GM12878 (cell line): Measurements from ENCODE around the gene CLSTN2. TPM values are rescaled to one million over a fixed set of nuclear protein-coding genes. Genes with fewer than 3 reads are reported as not detected.

Source experiments
- ATF7 ChIP-seq: fragments of 450-650 bp; IDR thresholded peaks from 2 replicates; pipeline ENCODE4 v1.6.1; 2016; ENCODE audit warnings: low read depth, mild to moderate bottlenecking
- BCLAF1 ChIP-seq: fragments of 450-650 bp; IDR thresholded peaks from 2 replicates; pipeline ENCODE4 v1.6.1; 2017; ENCODE audit warnings: antibody characterized with exemption, mild to moderate bottlenecking, moderate library complexity
- CEBPZ ChIP-seq: fragments of 150-350 bp; IDR thresholded peaks from 2 replicates; pipeline ENCODE4 v1.6.1; 2016; ENCODE audit warnings: low read depth, low read length
- CUX1 ChIP-seq: IDR thresholded peaks from 2 replicates; pipeline ENCODE4 v1.6.1; 2012; ENCODE audit warnings: improper control_type of control experiment, low read depth, low read length; ENCODE audit not compliant: insufficient replicate concordance
- EZH2 ChIP-seq: IDR thresholded peaks from 2 replicates; pipeline ENCODE4 v1.6.1; 2012; ENCODE audit warnings: low read depth, mild to moderate bottlenecking, control low read depth, inconsistent platforms, low read length, borderline replicate concordance; ENCODE audit not compliant: control insufficient read depth
- FOS ChIP-seq: IDR thresholded peaks from 3 replicates; pipeline ENCODE4 v1.6.1; 2011; ENCODE audit warnings: borderline replicate concordance; ENCODE audit not compliant: insufficient read length; ENCODE audit errors: extremely low read depth
- KAT2A ChIP-seq: conservative IDR thresholded peaks from 2 replicates; pipeline ENCODE4 v1.6.1; 2011; ENCODE audit warnings: low read depth, low read length; ENCODE audit not compliant: control insufficient read depth
- MEF2B ChIP-seq: fragments of 450-650 bp; IDR thresholded peaks from 2 replicates; pipeline ENCODE4 v1.6.1; 2018; ENCODE audit warnings: mild to moderate bottlenecking, moderate library complexity; ENCODE audit not compliant: partially characterized antibody, poor library complexity, severe bottlenecking
- NR2C1 ChIP-seq: fragments of 450-650 bp; IDR thresholded peaks from 2 replicates; pipeline ENCODE4 v1.6.1; 2017; ENCODE audit warnings: antibody characterized with exemption, mild to moderate bottlenecking, moderate library complexity
- REST ChIP-seq: IDR thresholded peaks from 2 replicates; pipeline ENCODE4 v1.6.1; 2012; ENCODE audit warnings: mild to moderate bottlenecking, low read depth, low read length
- SMAD5 ChIP-seq: IDR thresholded peaks from 2 replicates; pipeline ENCODE4 v1.6.1; 2016; ENCODE audit warnings: antibody characterized with exemption, low read depth
- ZNF217 ChIP-seq: fragments of 450-650 bp; IDR thresholded peaks from 2 replicates; pipeline ENCODE4 v1.6.1; 2017; ENCODE audit warnings: antibody characterized with exemption, mild to moderate bottlenecking
- ZZZ3 ChIP-seq: IDR thresholded peaks from 2 replicates; pipeline ENCODE4 v1.6.1; 2011; ENCODE audit warnings: low read depth; ENCODE audit not compliant: control insufficient read depth, insufficient read length
- polyA plus RNA-seq, 11 experiments: library from polyadenylated mRNA; depleted of rRNA in 4 of 11; unstranded in 6 of 11; stranded (reverse) in 5 of 11; fragments of >200 nt; fragmentation: Nextera tagmentation in 4 of 11; fragmentation: Illumina TruSeq in 1 of 11; extraction: Ambion mirVana in 4 of 11; extraction: Trizol in 1 of 11; gene quantifications; 1 replicate in 1 of 11; 2 replicates in 10 of 11; pipeline versions ENCODE4 v1.2.1 to v1.2.3, GENCODE V29; 2011 to 2016; ENCODE audit warnings: inconsistent platforms in 2 of 11, missing spikeins in 2 of 11, low read depth in 1 of 11
- total RNA-seq, 4 experiments: library from RNA; depleted of rRNA in 3 of 4; stranded (reverse); fragments of >200 nt in 3 of 4; fragmentation: Illumina TruSeq in 1 of 4; extraction: Trizol in 1 of 4; gene quantifications; 2 replicates each; pipeline versions ENCODE4 v1.2.1 to v1.2.3, GENCODE V29; 2013 to 2021

CLSTN2 gene
- total and polyA plus RNA-seq, 10 of the 15 experiments (the other 5 are each of a cell fraction or from before 2014, with no cell fraction given), result under 0.01 to 0.10 (median under 0.01) TPM; not detected in 5

- TF ChIP-seq REST (no peak), CEBPZ (no peak), NR2C1 (no peak), CUX1 (no peak), MEF2B (no peak), KAT2A (no peak), BCLAF1 (no peak), FOS (no peak), ZZZ3 (no peak), ZNF217 (no peak), EZH2 (no peak), ATF7 (no peak), SMAD5 (no peak)
Measured at GRCh38 chr3:140236836-140237501, 302.0 kb downstream of the CLSTN2 start (continued).
